GM19324 (cell line): ENCODE measurements around the gene JDP2.
A peak's percentile ranks its signal among the peaks of the same experiment; 100 is the strongest.

ENCODE experiments used
- ATAC-seq: cut with Tn5 transposase; IDR thresholded peaks from one replicate; pipeline ENCODE4 v1.9.1; 2021; ENCODE audit warnings: mild to moderate bottlenecking, moderate library complexity; ENCODE audit not compliant: unreplicated experiment, low FRiP score

JDP2 gene

DNA sequence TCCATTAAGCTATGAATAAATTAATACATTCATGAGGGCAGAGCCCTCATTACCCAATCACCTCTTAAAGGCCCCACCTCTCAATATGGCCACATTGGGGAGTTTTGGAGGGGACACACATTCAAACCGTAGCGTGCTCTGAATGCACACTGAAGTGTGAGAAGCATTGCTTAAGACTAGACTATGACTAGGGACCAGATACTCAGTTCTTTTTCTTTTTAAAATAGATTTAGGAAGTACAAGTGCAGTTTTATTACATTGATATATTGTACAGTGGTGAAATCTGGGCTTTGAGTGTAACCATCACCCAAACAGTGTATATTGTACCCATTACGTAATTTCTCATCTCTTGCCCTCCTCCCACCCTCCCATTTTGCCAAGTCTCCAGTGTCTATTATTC is 21.0 kb upstream of the JDP2 start:
- no peak for ATAC-seq

DNA sequence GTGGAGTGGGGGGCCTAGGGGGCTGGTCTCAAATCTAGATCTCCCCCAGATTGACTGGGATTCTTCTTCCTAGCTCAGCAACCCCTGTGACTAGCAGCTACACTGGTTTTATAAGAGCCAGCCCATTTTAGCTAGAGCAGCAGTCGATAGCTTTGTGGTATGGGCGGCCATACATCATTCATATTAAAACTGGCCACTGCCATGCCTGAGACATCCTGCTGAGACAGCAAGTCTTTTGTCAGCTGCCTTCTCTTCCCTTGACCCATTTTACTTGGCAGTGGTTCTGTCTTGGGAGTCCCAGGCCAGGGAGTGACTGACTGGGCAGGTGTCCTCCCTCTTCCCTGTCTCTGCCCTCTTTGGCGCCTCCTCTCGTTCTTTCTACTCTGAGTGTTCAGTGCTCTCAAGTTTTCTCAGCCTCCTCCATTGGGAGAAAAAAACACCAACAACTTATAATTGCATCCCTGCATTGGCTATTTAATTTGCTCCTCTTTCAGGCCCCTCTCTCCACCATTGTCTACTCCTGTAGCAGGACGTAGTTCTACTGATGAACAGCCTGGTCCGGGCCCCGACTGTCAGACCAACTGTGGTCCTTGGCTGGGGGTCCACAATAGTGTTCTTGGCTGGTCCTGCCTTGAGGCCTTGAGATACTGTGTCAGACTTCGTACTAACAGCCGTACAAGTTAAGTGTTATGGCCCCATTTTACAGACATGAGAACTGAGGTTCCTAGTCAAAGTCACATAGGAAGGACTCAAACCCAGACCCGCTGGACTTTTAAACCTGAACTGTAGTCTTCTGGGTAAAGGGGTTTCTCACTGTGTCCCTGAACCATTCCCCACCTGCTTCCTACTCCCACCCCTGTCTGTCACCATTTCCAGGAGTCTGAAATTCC is 18.3 kb upstream of the JDP2 start:
- no peak for ATAC-seq

- no peak for ATAC-seq
Measured at GRCh38 chr14:75411214-75411540, 16.6 kb upstream of the JDP2 start.

GRCh38 chr14:75413013-75413412 is 14.8 kb upstream of the JDP2 start:
- no peak for ATAC-seq

DNA sequence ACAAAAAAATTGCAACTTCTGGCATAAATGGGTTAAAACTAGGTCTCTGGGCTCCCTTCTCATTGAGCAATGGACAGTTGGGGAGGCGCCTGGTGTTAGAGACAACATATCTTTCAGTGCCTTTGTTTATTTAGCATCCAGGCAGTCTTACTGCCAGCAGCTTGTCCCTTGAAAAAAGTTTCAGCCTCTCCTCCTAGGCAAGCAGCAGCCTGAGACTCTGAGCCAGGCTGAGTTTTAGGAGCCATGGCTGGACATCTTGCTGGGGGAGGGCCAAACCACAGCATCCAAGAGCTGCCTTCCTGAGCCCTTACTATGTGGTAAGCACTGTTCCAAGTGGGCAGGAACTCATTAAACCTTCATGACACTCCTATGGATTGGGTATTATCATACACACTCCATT is 10.1 kb upstream of the JDP2 start:
- ATAC-seq: no peak

- no peak for ATAC-seq
Measured at GRCh38 chr14:75418850-75419768, 8.7 kb upstream of the JDP2 start.

- no peak for ATAC-seq
Measured at GRCh38 chr14:75422169-75422568, 5.7 kb upstream of the JDP2 start.

GRCh38 chr14:75424496-75424895 is 3.3 kb upstream of the JDP2 start:
- no peak for ATAC-seq

DNA sequence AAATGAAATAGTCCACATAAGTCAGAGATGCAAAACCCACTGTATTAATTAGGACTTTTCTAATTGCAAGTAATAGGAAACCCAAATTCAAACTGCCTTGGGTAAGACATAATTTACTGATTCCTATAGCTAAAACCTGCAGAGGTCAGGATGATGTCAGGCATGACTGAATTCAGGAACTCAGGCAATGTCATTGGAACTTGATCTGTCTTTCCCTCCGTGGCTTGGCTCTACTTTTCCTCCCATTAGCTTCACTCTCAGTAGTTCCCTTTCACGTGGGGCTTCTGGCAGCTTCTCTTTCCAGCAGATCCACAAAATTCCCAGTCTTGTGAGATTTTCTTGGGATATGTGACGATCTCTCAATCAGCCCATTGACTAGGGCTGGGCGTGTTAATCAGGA is 2.4 kb upstream of the JDP2 start:
- ATAC-seq: no peak

DNA sequence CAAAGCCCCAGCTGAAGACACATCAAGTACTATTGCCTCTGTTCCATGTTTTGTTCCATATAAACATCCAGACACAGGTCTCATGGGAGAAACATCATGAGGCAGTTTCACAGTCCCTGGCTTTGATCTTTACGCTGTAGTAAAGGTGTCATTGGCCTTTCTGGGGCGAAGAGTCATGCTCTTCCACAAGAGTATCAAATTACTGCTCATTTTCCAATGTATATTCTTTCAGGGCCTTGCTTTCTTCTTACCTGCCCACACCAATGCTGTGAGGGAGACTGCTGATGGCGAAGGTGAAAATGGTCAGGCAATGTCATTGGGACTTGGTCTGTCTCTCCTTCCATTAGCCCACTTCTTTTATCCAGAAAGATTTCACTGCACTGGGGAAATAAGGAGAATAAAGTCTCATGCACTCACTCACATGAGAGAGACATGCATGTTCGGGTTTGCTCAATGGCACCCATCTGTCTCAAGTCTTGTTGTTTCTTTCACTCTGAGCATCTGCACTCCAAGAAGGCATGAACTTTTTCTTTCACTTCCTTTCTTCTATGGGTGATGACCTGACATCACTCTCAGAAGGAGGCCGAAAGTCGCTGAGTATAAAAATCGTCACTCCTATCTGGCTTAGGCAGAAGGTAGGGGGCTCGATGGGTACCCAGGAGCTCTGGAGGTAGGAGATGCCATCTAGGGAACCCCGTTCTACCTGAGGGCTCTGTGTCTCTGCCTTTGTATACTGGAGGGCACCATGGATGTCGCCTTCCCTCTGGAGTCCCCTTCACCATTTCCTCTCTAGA is 1.3 kb upstream of the JDP2 start:
- ATAC-seq: peak; percentile 44

DNA sequence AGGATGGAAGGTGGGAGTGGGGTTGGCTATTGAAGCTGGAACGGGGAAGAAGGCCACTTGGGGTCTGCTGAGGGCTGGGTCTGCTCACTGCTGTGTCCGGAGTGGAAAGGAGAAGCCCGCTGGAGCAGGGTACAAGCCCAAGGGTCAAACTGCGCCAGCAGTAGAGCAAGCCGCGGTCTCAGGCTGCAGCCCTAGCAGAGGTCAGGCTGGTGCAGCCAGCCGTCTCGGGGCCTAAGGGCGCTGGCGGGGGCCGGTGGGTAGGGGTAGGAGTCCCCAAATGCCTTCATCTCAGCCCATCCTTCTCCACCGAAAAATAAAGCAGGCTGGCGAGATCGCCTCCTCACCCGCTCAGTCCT is 718 bp upstream of the JDP2 start:
- peak; percentile 39 for ATAC-seq

- peak; percentile 8 for ATAC-seq
Measured at GRCh38 chr14:75428230-75429104, 645 bp downstream of the JDP2 start.

DNA sequence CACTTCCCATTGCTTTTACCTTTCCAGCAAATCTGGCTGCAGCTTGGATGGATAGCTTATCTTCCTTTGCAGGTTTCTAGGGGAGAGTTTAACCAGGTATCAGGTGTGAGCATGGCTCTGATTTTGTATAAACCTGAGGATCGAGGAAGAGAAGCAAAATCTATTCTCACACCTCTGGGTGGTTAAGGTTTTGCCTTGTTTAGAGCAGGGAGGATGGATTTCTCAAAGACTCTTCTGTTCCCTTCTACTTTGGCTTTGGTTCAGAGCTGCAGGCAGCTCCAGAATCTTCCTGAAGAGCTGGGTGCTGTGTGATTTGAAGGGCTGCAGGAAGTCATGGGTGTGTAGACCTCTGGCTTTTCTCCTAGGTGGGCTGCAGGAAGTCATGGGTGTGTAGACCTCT is 1.7 kb downstream of the JDP2 start:
- no peak for ATAC-seq

- no peak for ATAC-seq
Measured at GRCh38 chr14:75430116-75430515, 2.3 kb downstream of the JDP2 start.

GRCh38 chr14:75430526-75430925 is 2.7 kb downstream of the JDP2 start:
- no peak for ATAC-seq

DNA sequence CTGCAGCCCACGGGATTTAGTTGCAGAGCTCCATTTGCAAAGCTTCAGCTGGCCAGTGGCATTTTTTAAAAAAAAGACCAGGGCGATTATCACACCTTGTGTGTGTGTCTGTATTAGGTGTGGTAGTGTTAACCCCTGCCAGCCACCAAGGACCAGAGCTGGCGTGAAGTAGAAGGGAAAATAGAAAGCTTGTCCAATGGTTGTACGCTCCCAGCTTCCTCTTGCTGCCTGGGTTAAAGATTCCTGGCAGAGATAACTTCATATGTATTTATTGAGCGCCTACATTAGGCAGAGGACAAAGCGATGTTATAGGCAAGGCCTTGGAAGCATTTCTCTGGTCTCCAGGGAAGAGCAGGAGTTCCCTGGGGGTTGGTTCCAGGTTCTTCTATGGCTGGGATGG is 3.2 kb downstream of the JDP2 start:
- ATAC-seq: no peak

DNA sequence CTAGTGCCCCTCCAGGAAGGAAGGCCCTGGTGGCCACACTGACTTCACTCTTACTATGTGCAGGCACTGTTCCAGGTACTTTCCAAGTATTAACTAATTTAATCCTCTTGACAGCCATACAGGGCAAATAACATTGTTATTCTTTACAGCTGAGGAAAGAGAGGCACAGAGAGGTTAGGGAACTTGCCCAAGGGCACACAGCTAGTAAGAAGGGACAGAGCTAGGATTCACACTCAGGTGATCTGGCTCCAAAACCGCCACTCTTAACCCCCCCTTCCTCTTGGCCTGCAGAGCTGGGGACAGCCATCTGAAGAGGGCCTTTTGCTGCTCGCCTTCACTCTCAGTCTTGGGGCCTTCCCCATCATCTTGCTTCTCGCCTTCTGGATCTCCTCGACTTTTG is 4.0 kb downstream of the JDP2 start:
- ATAC-seq: no peak

GRCh38 chr14:75432411-75432810 is 4.6 kb downstream of the JDP2 start:
- ATAC-seq: no peak

DNA sequence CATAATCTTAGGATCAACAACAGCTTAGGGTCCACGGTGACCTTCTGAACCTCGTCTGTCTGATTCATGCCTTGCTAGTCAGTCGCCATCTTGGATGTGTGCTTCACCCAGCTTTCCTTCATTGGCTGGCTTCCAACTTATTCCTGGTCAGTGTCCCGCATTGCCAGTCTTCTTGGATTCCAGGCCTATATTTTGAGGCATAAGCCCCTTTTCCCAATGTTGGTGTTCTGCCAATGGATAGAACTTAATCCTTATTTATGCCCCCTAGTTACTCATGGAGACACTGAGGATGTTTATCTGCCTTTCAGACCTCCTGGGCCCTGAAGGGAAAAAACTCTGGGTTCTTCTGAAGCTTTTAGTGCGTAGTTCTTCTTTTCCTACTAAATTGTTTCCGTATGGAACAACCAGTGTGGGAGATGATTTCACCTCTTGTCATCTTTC is 5.8 kb downstream of the JDP2 start:
- ATAC-seq: no peak
